IMR-90 (cell line): ENCODE results near the gene CADM2. TPM values are rescaled to one million over a fixed set of nuclear protein-coding genes. Genes with fewer than 3 reads are reported as not detected.

Experiments
- ATAC-seq: fragments of 200-7000 bp; cut with Tn5 transposase; 2 replicates; pipeline ENCODE4 v1.9.1; 2020; ENCODE audit warnings: low read depth, mild to moderate bottlenecking, moderate library complexity
- BruUV-seq: library from RNA; stranded (reverse); fragments of 400-500 nt; replicated peaks from 2 replicates; lab custom pipeline; 2021; lab: Mats Ljungman, UMichigan
- CTCF ChIA-PET: fragments of 300-600 bp; formaldehyde crosslinking; extraction: SDS; loops from one replicate; lab custom pipeline; 2021; ENCODE audit warnings: antibody characterized with exemption; lab: Yijun Ruan, JAX
- POLR2A ChIA-PET: fragments of 300-600 bp; sonication (Branson Sonifier 250); formaldehyde crosslinking; loops from one replicate; lab custom pipeline; 2022; ENCODE audit warnings: antibody characterized with exemption; ENCODE audit not compliant: unreplicated experiment; lab: Charles Lee
- DNase-seq: peaks from one replicate; pipeline ENCODE4 v3.0.0; 2013
- H2AFZ ChIP-seq: replicated peaks from 2 replicates; pipeline ENCODE3; 2013; ENCODE audit warnings: low read length, mild to moderate bottlenecking; ENCODE audit not compliant: poor library complexity
- H2AK5ac ChIP-seq: 2 replicates; pipeline ENCODE4 v1.6.1; 2013; ENCODE audit warnings: low read depth, low read length, inconsistent platforms
- H2AK9ac ChIP-seq: replicated peaks from 2 replicates; pipeline ENCODE3; 2013; ENCODE audit warnings: mild to moderate bottlenecking, low read depth, low read length, moderate library complexity; ENCODE audit not compliant: poor library complexity
- H2BK120ac ChIP-seq: 2 replicates; pipeline ENCODE4 v1.6.1; 2013; ENCODE audit warnings: low read depth, low read length, inconsistent platforms
- H2BK15ac ChIP-seq: 3 replicates; pipeline ENCODE4 v1.6.1; 2013; ENCODE audit warnings: low read depth, low read length, inconsistent platforms
- H2BK20ac ChIP-seq: 2 replicates; pipeline ENCODE4 v1.6.1; 2013; ENCODE audit warnings: low read depth, mild to moderate bottlenecking, inconsistent platforms, low read length, moderate library complexity
- H2BK5ac ChIP-seq: 2 replicates; pipeline ENCODE4 v1.6.1; 2013; ENCODE audit warnings: mild to moderate bottlenecking, low read depth, low read length, inconsistent platforms; ENCODE audit not compliant: poor library complexity, severe bottlenecking
- H3K14ac ChIP-seq: replicated peaks from 2 replicates; pipeline ENCODE4 v1.6.1; 2013; ENCODE audit warnings: low read depth, low read length, inconsistent platforms
- H3K18ac ChIP-seq: 2 replicates; pipeline ENCODE4 v1.6.1; 2013; ENCODE audit warnings: low read depth, low read length, control low read depth
- H3K23ac ChIP-seq: 2 replicates; pipeline ENCODE4 v1.6.1; 2013; ENCODE audit warnings: low read depth, low read length, inconsistent platforms
- H3K27ac ChIP-seq: 2 replicates; pipeline ENCODE4 v1.5.1; 2013; ENCODE audit warnings: mild to moderate bottlenecking, control low read depth, low read length; ENCODE audit not compliant: insufficient read depth
- H3K27me3 ChIP-seq: 2 replicates; pipeline ENCODE4 v1.6.1; 2013; ENCODE audit warnings: low read length; ENCODE audit not compliant: control insufficient read depth, insufficient read depth
- H3K36me3 ChIP-seq: 2 replicates; pipeline ENCODE4 v1.6.1; 2013; ENCODE audit warnings: low read length, mixed read lengths; ENCODE audit not compliant: control insufficient read depth, insufficient read depth
- H3K4ac ChIP-seq: 2 replicates; pipeline ENCODE4 v1.6.1; 2013; ENCODE audit warnings: low read depth, low read length, inconsistent platforms
- H3K4me1 ChIP-seq: 2 replicates; pipeline ENCODE4 v1.6.1; 2013; ENCODE audit warnings: low read length, mixed read lengths; ENCODE audit not compliant: control insufficient read depth, insufficient read depth
- H3K4me2 ChIP-seq: 2 replicates; pipeline ENCODE4 v1.6.1; 2013; ENCODE audit warnings: low read depth, mild to moderate bottlenecking, control low read depth, low read length, moderate library complexity
- H3K4me3 ChIP-seq: 2 replicates; pipeline ENCODE4 v1.5.1; 2013; ENCODE audit warnings: low read depth, mild to moderate bottlenecking, control low read depth, low read length, moderate library complexity; ENCODE audit not compliant: insufficient read depth
- H3K56ac ChIP-seq: 2 replicates; pipeline ENCODE4 v1.6.1; 2013; ENCODE audit warnings: low read length, inconsistent platforms; ENCODE audit not compliant: insufficient read depth; ENCODE audit errors: extremely low read depth
- H3K79me1 ChIP-seq, 2 experiments: 2 replicates each; pipeline ENCODE4 v1.6.1; 2013; ENCODE audit warnings: low read length in 2 of 2, inconsistent platforms in 1 of 2, low read depth in 1 of 2
- H3K9ac ChIP-seq: 2 replicates; pipeline ENCODE4 v1.6.1; 2013; ENCODE audit warnings: low read depth, low read length, control low read depth
- H3K9me1 ChIP-seq: 2 replicates; pipeline ENCODE4 v1.6.1; 2013; ENCODE audit warnings: low read length, inconsistent platforms; ENCODE audit not compliant: insufficient read depth
- H3K9me3 ChIP-seq: 2 replicates; pipeline ENCODE4 v1.6.1; 2013; ENCODE audit warnings: low read length; ENCODE audit not compliant: control insufficient read depth, insufficient read depth
- H4K20me1 ChIP-seq: 2 replicates; pipeline ENCODE4 v1.6.1; 2013; ENCODE audit warnings: low read length, inconsistent platforms; ENCODE audit not compliant: insufficient read depth
- H4K5ac ChIP-seq: 2 replicates; pipeline ENCODE4 v1.6.1; 2013; ENCODE audit warnings: mild to moderate bottlenecking, low read depth, low read length, control low read depth
- H4K8ac ChIP-seq, 2 experiments: 2 replicates each; pipeline ENCODE4 v1.6.1; 2013; ENCODE audit warnings: low read depth in 2 of 2, low read length in 2 of 2, control low read depth in 1 of 2, inconsistent platforms in 1 of 2
- H4K91ac ChIP-seq: 2 replicates; pipeline ENCODE4 v1.6.1; 2013; ENCODE audit warnings: low read depth, low read length, inconsistent platforms; ENCODE audit not compliant: insufficient read depth
- CTCF ChIP-seq: conservative IDR thresholded peaks from 2 replicates; pipeline ENCODE4 v1.5.1; 2012; ENCODE audit warnings: mild to moderate bottlenecking, low read depth, low read length, improper control_type of control experiment
- MAZ ChIP-seq: IDR thresholded peaks from 2 replicates; pipeline ENCODE4 v1.6.1; 2012; ENCODE audit warnings: low read depth, mild to moderate bottlenecking, low read length, improper control_type of control experiment, moderate library complexity, borderline replicate concordance
- NFE2L2 ChIP-seq: fragments of 150-350 bp; IDR thresholded peaks from 2 replicates; pipeline ENCODE4 v1.6.1; 2016; ENCODE audit warnings: low read depth, mild to moderate bottlenecking, low read length
- RAD21 ChIP-seq: IDR thresholded peaks from 2 replicates; pipeline ENCODE4 v1.6.1; 2012; ENCODE audit warnings: low read length, improper control_type of control experiment
- RFX5 ChIP-seq: IDR thresholded peaks from 2 replicates; pipeline ENCODE4 v1.8.0; 2012; ENCODE audit warnings: low read depth, mild to moderate bottlenecking, low read length, moderate library complexity
- SMC3 ChIP-seq: fragments of 150-350 bp; IDR thresholded peaks from 2 replicates; pipeline ENCODE4 v1.6.1; 2016; ENCODE audit warnings: low read depth, mild to moderate bottlenecking, antibody characterized with exemption, low read length, moderate library complexity
- WGBS, 2 experiments: methylation state at CpG; one replicate each; pipeline versions ENCODE4 v1.1.5 to v1.1.7; 2013; ENCODE audit warnings: missing lambda C conversion rate in 2 of 2; ENCODE audit not compliant: insufficient read length in 1 of 2; ENCODE audit errors: extremely low coverage in 2 of 2; 5-methylcytosine and 5-hydroxymethylcytosine counted together
- dilution Hi-C: fragments of 300-500 bp; cut with HindIII; formaldehyde crosslinking; loops from one replicate; pipeline ENCODE4 v1.14.3; 2018; ENCODE audit warnings: low sequenced_read_pairs; ENCODE audit not compliant: unreplicated experiment
- in situ Hi-C: fragments of 300-500 bp; cut with MboI; formaldehyde crosslinking; loops from 3 replicates; pipeline ENCODE4 v1.14.3; 2019; ENCODE audit warnings: low sequenced_read_pairs, inconsistent platforms, mixed read lengths
- intact Hi-C: fragments of 100-400 bp; cut with micrococcal nuclease; formaldehyde crosslinking; loops from 2 replicates; pipeline ENCODE4 v1.10.0; 2022
- polyA plus RNA-seq, 3 experiments: library from polyadenylated mRNA; depleted of rRNA; stranded (reverse); fragments of >200 nt; gene quantifications; 2 replicates each; pipeline ENCODE4 v1.2.3, GENCODE V29; 2012; ENCODE audit warnings: low replicate concordance in 1 of 3
- total RNA-seq: library from RNA; depleted of rRNA; stranded (reverse); fragments of >200 nt; gene quantifications from 2 replicates; pipeline ENCODE4 v1.2.3, GENCODE V29; 2012

The CADM2 gene
- total and polyA plus RNA-seq, 2 of the 4 experiments (the other 2 are of a cell fraction): not detected

DNA sequence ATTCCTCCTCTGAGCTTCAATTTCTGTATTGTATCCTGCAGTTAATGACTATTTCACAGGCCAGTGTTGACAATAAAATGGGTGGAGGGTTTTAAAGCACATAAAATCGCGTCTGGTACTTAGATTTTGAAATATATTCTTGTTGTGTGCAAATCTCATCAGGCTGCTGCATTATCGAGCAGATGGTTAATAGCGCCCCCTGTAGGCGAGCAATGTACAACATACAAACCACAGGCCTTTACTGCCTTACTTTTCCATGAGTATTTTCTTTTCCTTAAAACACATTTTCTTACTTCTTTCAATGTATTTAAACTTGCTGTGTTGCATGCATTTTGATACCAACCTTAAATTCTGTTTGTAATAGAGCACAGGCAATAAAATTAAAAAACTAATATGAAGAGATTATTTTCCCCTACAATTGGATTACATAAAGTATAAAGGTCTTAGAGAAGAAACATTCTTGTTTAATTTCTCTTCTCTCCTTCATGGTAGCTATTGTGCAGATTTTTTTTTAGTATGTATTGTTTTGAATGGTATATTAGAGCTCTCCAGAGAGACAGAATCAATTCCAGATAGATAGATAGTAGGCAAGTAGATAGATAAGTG is 608.4 kb downstream of the CADM2 start:
- Histone ChIP-seq H3K18ac (no peak overlapping the region), H3K9ac (no peak overlapping the region), H3K79me1 (no peaks in the 10 kb centered on the region), H2BK15ac (no peak overlapping the region), H3K56ac (no peak overlapping the region), H2BK5ac (no peak overlapping the region), H3K27me3 (no peaks in the 10 kb centered on the region), H3K4me3 (no peak overlapping the region), H2AK5ac (no peak overlapping the region), H3K9me1 (no peaks in the 10 kb centered on the region), H2AK9ac (no peak overlapping the region), H2AFZ (no peak overlapping the region), H4K5ac (no peak overlapping the region), H3K14ac (no peak overlapping the region), H3K4ac (no peak overlapping the region), H4K91ac (no peak overlapping the region), H2BK120ac (no peak overlapping the region), H3K36me3 (no peaks in the 10 kb centered on the region), H3K4me2 (no peak overlapping the region), H3K23ac (no peak overlapping the region), H4K20me1 (no peaks in the 10 kb centered on the region), H4K8ac (no peak overlapping the region), H3K27ac (no peak overlapping the region), H3K9me3 (no peaks in the 10 kb centered on the region), H2BK20ac (no peak overlapping the region), H3K4me1 (no peaks in the 10 kb centered on the region)
- intact Hi-C loops: loop anchor here (5.0 kb wide), 1 partner anchor 265 kb away; no protein-coding TSS in a partner anchor
- in situ Hi-C loops: no loop called here
- BruUV-seq: no TSS peak
- DNase-seq: peak; percentile 29
- TF ChIP-seq RAD21 (no peak; the same call in 1 of the 2 replicates), SMC3 (no peak), MAZ (no peak), RFX5 (no peak), NFE2L2 (no peak), CTCF (peak; percentile 44)
- ChIA-PET CTCF (interaction anchor here (1.0 kb wide), 1 partner anchor 9 kb away, joined by 4 read pairs; no protein-coding TSS in a partner anchor), POLR2A (no interaction called here)
- no CpG with 5 or more reads among the region's 5 CpGs for WGBS, 2 experiments
- dilution Hi-C loops: no loop called here
- ATAC-seq: no peak
